ENCODE data around the gene WDR86.
A peak's percentile ranks its signal among the peaks of the same experiment; 100 is the strongest.

Gene WDR86

DNA sequence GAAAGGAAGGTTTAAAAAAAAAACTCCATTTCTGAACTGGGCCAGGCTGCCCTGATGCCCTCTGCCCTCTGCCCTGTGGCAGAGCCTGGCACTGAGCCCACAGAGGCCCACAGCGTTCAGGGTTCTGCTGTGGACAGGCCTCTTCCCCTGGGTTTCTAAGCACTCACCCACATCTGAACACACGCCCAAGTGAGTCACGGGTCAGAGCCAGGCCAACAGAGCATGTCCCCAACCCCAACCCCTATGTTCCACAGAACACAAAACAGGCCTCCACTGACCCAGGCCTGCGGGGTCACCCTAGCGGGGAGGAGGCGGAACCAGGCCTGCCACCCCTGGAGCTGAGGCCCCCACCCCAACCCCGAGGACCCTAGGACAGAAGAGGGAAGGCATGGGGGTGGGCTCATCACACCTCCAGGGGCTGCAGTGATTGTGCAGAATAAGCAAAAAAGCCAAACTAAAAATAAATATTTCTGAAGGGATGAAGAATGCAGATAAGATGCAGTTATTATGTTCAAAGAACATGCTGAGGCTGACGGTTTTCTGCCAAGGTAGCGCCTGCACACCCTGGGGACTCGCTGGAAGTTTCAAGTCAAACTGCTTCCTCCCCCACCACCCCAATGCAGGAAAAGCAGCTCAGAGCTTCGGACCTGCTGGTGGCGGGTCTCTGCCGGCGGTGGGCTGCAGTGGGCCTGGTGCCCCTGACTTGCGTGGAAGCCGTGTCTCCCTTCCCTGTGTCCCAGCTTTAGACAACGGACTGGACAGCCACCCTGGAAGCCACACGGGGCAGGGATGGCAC is 5.4 kb downstream of the WDR86 start:
- Histone ChIP-seq H3K36me3 (ENCODE audit: control insufficient read depth, insufficient read depth, low read length) (no peaks in the 10 kb centered on the region), H3K4me3 (ENCODE audit: extremely low read depth, insufficient read depth, low read length, poor library complexity, severe bottlenecking) (no peak overlapping the region), H3K9me3 (ENCODE audit: control insufficient read depth, low read length) (no peaks in the 10 kb centered on the region), H3K27ac (ENCODE audit: low read depth, low read length, severe bottlenecking) (peak overlapping the region; percentile 41), H3K4me1 (ENCODE audit: control insufficient read depth, insufficient read depth, low read length, poor library complexity, severe bottlenecking) (peaks cover 17% of the 10 kb centered on the region)
- WGBS, 2 experiments (ENCODE audit: insufficient coverage in 2 of 2) = 93 to 94% methylated on average over 10 to 12 of the region's 18 CpGs

DNA sequence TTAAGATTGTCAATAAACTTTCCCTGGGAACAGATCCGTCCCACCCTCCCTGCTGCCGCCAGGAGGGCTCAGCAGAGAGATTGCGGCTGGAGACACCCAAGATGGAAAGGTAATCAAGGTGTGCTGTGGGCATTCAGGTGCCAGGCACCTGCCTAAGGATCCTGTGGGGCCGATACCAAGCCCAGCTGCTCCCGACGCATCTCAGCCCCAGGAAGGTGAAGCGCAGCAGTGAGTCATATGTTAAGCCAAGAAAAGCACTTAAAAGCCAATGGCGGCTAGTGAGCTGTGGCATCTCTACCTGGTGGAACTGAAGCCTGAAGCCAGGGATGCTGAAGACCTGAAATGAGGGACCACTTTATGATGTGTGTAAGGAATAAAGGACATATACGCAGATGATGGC is 6.1 kb downstream of the WDR86 start:
- Histone ChIP-seq H3K4me1 (ENCODE audit: control insufficient read depth, insufficient read depth, low read length, poor library complexity, severe bottlenecking) (peaks cover 20% of the 10 kb centered on the region), H3K27ac (ENCODE audit: low read depth, low read length, severe bottlenecking) (peak overlapping the region; percentile 41), H3K9me3 (ENCODE audit: control insufficient read depth, low read length) (no peaks in the 10 kb centered on the region), H3K36me3 (ENCODE audit: control insufficient read depth, insufficient read depth, low read length) (no peaks in the 10 kb centered on the region), H3K4me3 (ENCODE audit: extremely low read depth, insufficient read depth, low read length, poor library complexity, severe bottlenecking) (no peak overlapping the region)
- 91 to 96% methylated on average over 8 to 9 of the region's 9 CpGs for WGBS, 2 experiments (ENCODE audit: insufficient coverage in 2 of 2)

DNA sequence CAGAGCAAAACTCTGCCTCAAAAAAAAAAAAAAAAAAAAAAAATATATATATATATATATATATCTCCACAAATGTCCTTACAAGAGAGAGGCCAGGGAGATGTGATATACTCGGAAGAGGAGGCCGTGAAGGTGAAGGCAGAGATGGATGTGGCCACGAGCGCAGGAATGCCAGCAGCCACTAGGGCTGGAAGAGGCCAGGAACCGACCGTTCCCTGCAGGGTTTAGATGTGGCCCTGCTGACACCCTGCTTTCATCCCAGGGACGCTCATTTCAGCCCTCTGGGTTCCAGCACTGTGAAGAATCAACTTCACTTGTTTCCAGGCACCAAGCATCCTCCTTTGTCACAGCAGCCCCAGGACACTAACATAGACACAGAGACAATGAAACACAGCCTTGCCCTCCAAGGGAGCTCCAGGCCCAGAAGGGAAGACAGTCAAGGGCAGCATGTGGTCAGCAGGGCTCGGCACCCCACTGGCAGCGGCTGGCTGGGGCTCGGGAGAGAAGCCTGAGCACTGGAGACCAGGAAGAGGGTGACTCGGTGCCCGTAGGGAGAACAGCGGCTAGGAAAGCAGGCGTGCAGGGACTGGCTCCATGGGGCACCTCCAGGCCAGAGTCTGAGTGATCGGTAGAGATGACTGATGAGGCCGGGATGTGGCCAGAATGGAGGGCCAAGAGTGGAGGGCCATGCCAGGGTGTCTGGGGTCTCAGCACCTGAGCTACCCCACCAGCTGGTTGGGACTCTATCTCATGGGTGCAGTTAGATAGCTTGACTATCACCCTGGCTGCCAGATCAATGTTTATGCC is 7.6 kb downstream of the WDR86 start:
- 88 to 92% methylated on average over 12 to 16 of the region's 16 CpGs for WGBS, 2 experiments (ENCODE audit: insufficient coverage in 2 of 2)
- H3K27ac ChIP-seq (ENCODE audit: low read depth, low read length, severe bottlenecking) = no peak overlapping the region

DNA sequence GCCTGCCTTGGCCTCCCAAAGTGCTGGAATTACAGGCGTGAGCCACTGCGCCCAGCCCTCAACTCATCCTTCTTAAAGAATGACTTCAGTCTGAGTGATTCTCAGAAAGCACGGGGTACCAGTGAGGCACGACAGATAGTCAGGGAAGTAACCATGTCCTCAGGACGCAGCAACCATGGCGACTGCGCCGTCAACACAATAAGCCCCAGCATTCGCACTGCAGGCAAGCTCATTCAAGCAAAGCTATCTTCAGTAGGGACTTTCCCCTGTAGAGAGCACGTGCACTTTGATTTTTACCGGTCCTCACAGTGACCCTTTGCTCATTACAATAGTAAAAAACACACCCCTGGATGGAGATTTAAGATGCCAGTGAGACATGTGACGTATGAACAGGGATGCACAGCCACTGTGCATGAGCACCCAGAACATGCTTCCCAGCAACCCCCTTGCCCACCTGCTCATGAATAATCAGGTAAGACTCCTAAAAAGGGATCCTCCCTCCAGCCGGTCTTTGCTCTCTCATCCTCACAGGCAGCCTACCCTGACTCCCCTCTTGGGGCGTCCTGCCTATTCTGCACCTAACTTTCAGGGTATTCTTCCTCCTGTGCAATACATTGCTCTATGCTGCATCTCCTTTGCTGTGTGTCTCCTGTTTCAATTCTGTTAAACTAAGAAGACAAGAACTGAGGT is 9.1 kb downstream of the WDR86 start:
- Histone ChIP-seq H3K4me1 (ENCODE audit: control insufficient read depth, insufficient read depth, low read length, poor library complexity, severe bottlenecking) (peaks cover 16% of the 10 kb centered on the region), H3K36me3 (ENCODE audit: control insufficient read depth, insufficient read depth, low read length) (peaks cover 5% of the 10 kb centered on the region), H3K4me3 (ENCODE audit: extremely low read depth, insufficient read depth, low read length, poor library complexity, severe bottlenecking) (no peak overlapping the region), H3K27ac (ENCODE audit: low read depth, low read length, severe bottlenecking) (no peak overlapping the region), H3K9me3 (ENCODE audit: control insufficient read depth, low read length) (no peaks in the 10 kb centered on the region)
- WGBS, 2 experiments (ENCODE audit: insufficient coverage in 2 of 2) = 82 to 90% methylated on average over 14 of the region's 14 CpGs

More for the DNA sequence above, 7.6 kb downstream of the WDR86 start:
- Histone ChIP-seq H3K9me3 (ENCODE audit: control insufficient read depth, low read length) (no peaks in the 10 kb centered on the region), H3K4me3 (ENCODE audit: extremely low read depth, insufficient read depth, low read length, poor library complexity, severe bottlenecking) (no peak overlapping the region), H3K4me1 (ENCODE audit: control insufficient read depth, insufficient read depth, low read length, poor library complexity, severe bottlenecking) (peaks cover 16% of the 10 kb centered on the region), H3K36me3 (ENCODE audit: control insufficient read depth, insufficient read depth, low read length) (peaks cover 5% of the 10 kb centered on the region)

DNA sequence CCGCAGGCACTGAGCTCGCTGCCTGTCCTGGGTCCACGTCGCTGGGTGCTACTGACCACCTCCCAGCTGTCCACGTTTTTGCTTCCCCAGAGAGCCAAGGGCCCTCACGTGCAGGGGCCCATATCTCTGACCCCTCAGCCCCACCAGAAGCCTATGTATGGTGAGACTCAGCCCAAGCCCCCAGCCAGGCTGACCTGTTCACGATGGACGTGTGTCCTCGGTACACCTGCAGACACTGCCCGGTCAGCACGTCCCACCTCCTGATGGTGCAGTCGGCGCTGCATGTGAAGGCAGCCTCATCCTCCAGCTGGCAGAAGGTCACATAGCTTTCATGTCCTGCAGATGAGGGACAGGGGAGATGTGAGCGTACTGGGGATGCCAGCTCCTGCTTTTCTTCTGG is 9.9 kb downstream of the WDR86 start:
- no peak overlapping the region for H3K4me3 ChIP-seq (ENCODE audit: extremely low read depth, insufficient read depth, low read length, poor library complexity, severe bottlenecking)
- no peak overlapping the region for H3K27ac ChIP-seq (ENCODE audit: low read depth, low read length, severe bottlenecking)
- 95 to 96% methylated on average over 14 of the region's 14 CpGs for WGBS, 2 experiments (ENCODE audit: insufficient coverage in 2 of 2)
- peaks cover 15% of the 10 kb centered on the region for H3K4me1 ChIP-seq (ENCODE audit: control insufficient read depth, insufficient read depth, low read length, poor library complexity, severe bottlenecking)
- H3K9me3 ChIP-seq (ENCODE audit: control insufficient read depth, low read length) = no peaks in the 10 kb centered on the region
- peaks cover 7% of the 10 kb centered on the region for H3K36me3 ChIP-seq (ENCODE audit: control insufficient read depth, insufficient read depth, low read length)

DNA sequence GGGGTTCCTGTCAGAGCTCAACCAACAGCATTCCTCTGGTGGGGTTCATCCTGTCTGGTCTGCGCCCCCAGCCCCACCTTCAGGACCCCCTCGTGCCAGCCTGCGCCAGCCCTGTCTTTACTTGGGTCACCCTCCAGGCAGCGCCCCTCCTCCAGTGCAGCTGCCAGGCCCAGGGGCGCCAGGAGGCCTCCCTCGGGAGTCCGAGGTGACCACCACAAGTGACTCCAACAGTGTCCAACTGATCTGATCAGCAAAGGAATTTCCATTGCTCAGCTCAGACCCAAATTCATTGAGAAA is 10.6 kb downstream of the WDR86 start:
- WGBS, 2 experiments (ENCODE audit: insufficient coverage in 2 of 2) = 87 to 97% methylated on average over 4 to 7 of the region's 7 CpGs
- H3K4me1 ChIP-seq (ENCODE audit: control insufficient read depth, insufficient read depth, low read length, poor library complexity, severe bottlenecking) = peaks cover 12% of the 10 kb centered on the region
- peaks cover 10% of the 10 kb centered on the region for H3K36me3 ChIP-seq (ENCODE audit: control insufficient read depth, insufficient read depth, low read length)
- H3K9me3 ChIP-seq (ENCODE audit: control insufficient read depth, low read length) = no peaks in the 10 kb centered on the region
- H3K27ac ChIP-seq (ENCODE audit: low read depth, low read length, severe bottlenecking) = no peak overlapping the region
- no peak overlapping the region for H3K4me3 ChIP-seq (ENCODE audit: extremely low read depth, insufficient read depth, low read length, poor library complexity, severe bottlenecking)

DNA sequence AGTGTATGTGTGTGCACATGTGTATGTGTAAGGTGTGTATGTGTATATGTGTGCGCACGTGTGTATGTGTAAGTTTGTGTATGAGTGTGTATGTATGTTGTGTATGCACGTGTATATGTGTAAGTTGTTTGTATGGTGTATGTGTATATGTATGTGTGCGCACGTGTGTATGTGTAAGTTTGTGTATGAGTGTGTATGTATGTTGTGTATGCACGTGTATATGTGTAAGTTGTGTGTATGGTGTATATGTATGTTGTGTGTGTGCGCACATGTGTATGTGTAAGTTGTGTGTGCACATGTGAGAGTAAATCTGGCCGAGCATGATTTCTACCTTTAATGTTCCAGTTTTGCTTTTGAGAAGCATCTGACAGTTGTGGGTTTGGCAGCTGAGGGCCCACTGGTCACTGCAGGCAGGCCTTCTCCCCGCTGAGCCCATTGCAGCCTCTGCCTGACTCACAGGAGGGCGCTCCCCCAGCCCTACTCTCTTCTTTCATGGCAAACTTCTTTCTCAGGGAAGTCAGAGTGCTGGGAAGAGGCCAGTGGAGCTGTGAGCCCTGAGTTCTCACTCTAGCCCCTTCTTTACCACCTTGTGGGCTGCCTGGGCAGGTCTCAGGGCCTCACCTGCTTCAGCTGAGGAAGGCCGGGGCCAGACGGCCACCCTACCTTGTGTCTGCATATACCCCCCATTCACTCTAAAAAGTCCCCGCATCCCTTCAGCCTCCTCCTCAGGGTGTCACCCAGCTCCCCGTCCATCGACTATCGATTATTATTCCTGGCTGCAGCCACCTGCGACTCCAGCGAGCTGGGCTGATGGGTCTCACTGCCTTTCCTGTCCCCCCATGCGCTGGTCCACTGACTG is 11.2 kb downstream of the WDR86 start:
- WGBS, 2 experiments (ENCODE audit: insufficient coverage in 2 of 2) = 91 to 93% methylated on average over 18 of the region's 19 CpGs
- no peak overlapping the region for H3K27ac ChIP-seq (ENCODE audit: low read depth, low read length, severe bottlenecking)
- H3K9me3 ChIP-seq (ENCODE audit: control insufficient read depth, low read length) = no peaks in the 10 kb centered on the region
- peaks cover 13% of the 10 kb centered on the region for H3K4me1 ChIP-seq (ENCODE audit: control insufficient read depth, insufficient read depth, low read length, poor library complexity, severe bottlenecking)
- H3K4me3 ChIP-seq (ENCODE audit: extremely low read depth, insufficient read depth, low read length, poor library complexity, severe bottlenecking) = no peak overlapping the region
- H3K36me3 ChIP-seq (ENCODE audit: control insufficient read depth, insufficient read depth, low read length) = peaks cover 10% of the 10 kb centered on the region

DNA sequence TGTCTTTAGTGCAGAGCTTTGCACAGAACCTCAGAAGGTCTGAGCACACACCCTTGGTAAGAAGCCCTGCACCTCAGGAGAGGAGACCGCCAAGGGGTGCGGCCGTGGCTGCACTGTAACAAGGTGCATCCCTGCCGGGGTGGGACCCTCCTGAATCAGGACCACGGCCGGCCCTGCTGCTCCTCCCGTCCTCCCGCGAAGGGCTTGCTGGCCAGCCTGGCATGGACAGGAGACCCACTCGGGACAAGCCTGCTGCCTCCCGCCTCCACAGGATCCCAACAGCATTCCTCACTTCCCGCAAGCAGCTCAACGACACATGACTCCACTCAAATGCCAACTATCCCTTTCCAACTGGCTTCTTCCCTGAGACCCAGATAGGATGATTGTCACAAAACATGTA is 12.8 kb downstream of the WDR86 start:
- peaks cover 18% of the 10 kb centered on the region for H3K4me1 ChIP-seq (ENCODE audit: control insufficient read depth, insufficient read depth, low read length, poor library complexity, severe bottlenecking)
- no peaks in the 10 kb centered on the region for H3K9me3 ChIP-seq (ENCODE audit: control insufficient read depth, low read length)
- no peak overlapping the region for H3K4me3 ChIP-seq (ENCODE audit: extremely low read depth, insufficient read depth, low read length, poor library complexity, severe bottlenecking)
- H3K27ac ChIP-seq (ENCODE audit: low read depth, low read length, severe bottlenecking) = no peak overlapping the region
- 89 to 92% methylated on average over 5 to 11 of the region's 13 CpGs for WGBS, 2 experiments (ENCODE audit: insufficient coverage in 2 of 2)
- peaks cover 10% of the 10 kb centered on the region for H3K36me3 ChIP-seq (ENCODE audit: control insufficient read depth, insufficient read depth, low read length)

DNA sequence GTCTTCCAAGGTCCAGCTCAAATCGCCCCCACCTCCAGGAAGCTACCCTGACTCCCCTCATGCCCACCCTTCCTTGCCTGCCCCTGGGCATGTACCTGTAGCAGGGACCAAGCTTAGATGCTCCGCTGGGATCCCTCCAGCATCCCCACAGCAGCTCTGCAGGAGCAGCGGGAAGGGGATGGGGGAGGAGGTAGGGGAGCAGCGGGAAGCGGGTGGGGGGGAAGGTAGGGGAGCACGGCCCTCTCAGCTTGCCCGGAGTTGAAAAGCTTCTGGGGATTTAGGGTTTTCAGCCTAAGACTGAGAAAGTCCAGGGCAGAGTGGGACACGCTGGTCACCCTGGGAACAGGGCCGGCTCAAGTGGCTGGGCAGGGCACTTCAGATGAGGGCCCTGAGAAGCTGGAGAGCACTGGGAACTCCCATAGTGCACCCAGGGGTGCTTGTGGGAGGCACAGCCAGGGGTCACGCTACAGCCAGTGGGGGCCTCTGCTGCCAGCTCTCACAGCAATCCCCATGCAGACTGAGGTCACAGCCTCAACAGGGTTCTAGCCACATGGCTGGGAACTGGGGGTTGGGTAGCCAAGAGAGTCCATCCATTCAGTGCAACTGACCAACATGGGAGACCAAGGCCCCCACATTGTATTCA is 13.4 kb downstream of the WDR86 start:
- Histone ChIP-seq H3K9me3 (ENCODE audit: control insufficient read depth, low read length) (no peaks in the 10 kb centered on the region), H3K27ac (ENCODE audit: low read depth, low read length, severe bottlenecking) (no peak overlapping the region), H3K4me3 (ENCODE audit: extremely low read depth, insufficient read depth, low read length, poor library complexity, severe bottlenecking) (no peak overlapping the region), H3K4me1 (ENCODE audit: control insufficient read depth, insufficient read depth, low read length, poor library complexity, severe bottlenecking) (peaks cover 18% of the 10 kb centered on the region), H3K36me3 (ENCODE audit: control insufficient read depth, insufficient read depth, low read length) (peaks cover 10% of the 10 kb centered on the region)
- WGBS, 2 experiments (ENCODE audit: insufficient coverage in 2 of 2) = 85 to 88% methylated on average over 5 to 7 of the region's 10 CpGs

DNA sequence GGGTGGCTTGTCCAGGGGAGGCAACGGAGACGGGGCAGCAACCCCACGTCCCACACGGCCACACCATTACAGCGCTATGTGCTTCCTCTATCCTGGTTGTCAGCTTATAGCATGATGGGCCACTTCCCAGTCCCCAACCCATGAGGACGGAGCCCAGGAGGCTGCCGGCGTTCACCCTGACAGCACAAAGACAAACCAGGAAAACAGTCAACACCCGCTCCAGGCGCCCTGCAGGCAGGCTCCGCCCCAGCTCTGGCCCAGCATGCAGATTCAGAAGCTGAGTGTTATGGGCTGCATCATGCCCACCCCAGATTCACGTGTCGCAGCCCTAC is 14.8 kb downstream of the WDR86 start:
- H3K4me1 ChIP-seq (ENCODE audit: control insufficient read depth, insufficient read depth, low read length, poor library complexity, severe bottlenecking) = peaks cover 18% of the 10 kb centered on the region
- H3K9me3 ChIP-seq (ENCODE audit: control insufficient read depth, low read length) = no peaks in the 10 kb centered on the region
- no peak overlapping the region for H3K4me3 ChIP-seq (ENCODE audit: extremely low read depth, insufficient read depth, low read length, poor library complexity, severe bottlenecking)
- H3K36me3 ChIP-seq (ENCODE audit: control insufficient read depth, insufficient read depth, low read length) = peaks cover 10% of the 10 kb centered on the region
- WGBS, 2 experiments (ENCODE audit: insufficient coverage in 2 of 2) = 64 to 81% methylated on average over 7 to 11 of the region's 13 CpGs
- H3K27ac ChIP-seq (ENCODE audit: low read depth, low read length, severe bottlenecking) = no peak overlapping the region
